HepG2 (cell line): ENCODE data around the gene RPL35. TPM values are rescaled to one million over a fixed set of nuclear protein-coding genes. Genes with fewer than 3 reads are reported as not detected.

Experiments used
- ATAC-seq: fragments of 200-7000 bp; cut with Tn5 transposase; 3 replicates; pipeline ENCODE4 v1.9.1; 2020; ENCODE audit warnings: mild to moderate bottlenecking, moderate library complexity
- BruUV-seq: library from RNA; stranded (reverse); fragments of 400-500 nt; replicated peaks from 2 replicates; lab custom pipeline; 2021; lab: Mats Ljungman, UMichigan
- CTCF ChIA-PET: fragments of 300-600 bp; formaldehyde crosslinking; extraction: SDS; loops from one replicate; lab custom pipeline; 2021; ENCODE audit warnings: low total read pairs, inconsistent platforms, low intra/inter-chr PET ratio; lab: Yijun Ruan, JAX
- POLR2A ChIA-PET: fragments of 350-600 bp; sonication (Branson Sonifier 250); formaldehyde crosslinking; loops from one replicate; lab custom pipeline; 2020; ENCODE audit warnings: antibody characterized with exemption, inconsistent platforms; lab: Yijun Ruan, JAX
- DNase-seq: peaks from one replicate; pipeline ENCODE4 v3.0.0-alpha.2; 2015; ENCODE audit warnings: low spot score
- FAIRE-seq: peaks from 3 replicates; lab custom pipeline; 2011; peaks lifted over from hg19 to GRCh38; lab: Jason Lieb, UNC
- H2AFZ ChIP-seq: one replicate; pipeline ENCODE4 v1.6.1; 2011; ENCODE audit warnings: low read length, inconsistent platforms
- H3K27ac ChIP-seq: fragments of 300-600 bp; 3 replicates; pipeline ENCODE4 v1.8.0; 2011; ENCODE audit warnings: mixed run types, mild to moderate bottlenecking, mixed read lengths, low read length, inconsistent platforms; ENCODE audit not compliant: insufficient read depth; ENCODE audit errors: extremely low read length
- H3K27me3 ChIP-seq, 2 experiments: fragments of 200-600 bp in 1 of 2; 2 replicates in 1 of 2; 3 replicates in 1 of 2; pipeline versions ENCODE4 v1.6.0 to v1.8.0; 2011; ENCODE audit warnings: low read length in 2 of 2, mild to moderate bottlenecking in 2 of 2, moderate library complexity in 2 of 2, inconsistent platforms in 1 of 2; ENCODE audit not compliant: insufficient read depth in 2 of 2, control insufficient read depth in 1 of 2
- H3K36me3 ChIP-seq, 2 experiments: fragments of 200-600 bp in 1 of 2; replicated peaks in 1 of 2; 2 replicates in 1 of 2; 3 replicates in 1 of 2; pipeline versions ENCODE4 v1.5.1 to v1.8.0; 2011; ENCODE audit warnings: low read length in 2 of 2, inconsistent platforms in 1 of 2; ENCODE audit not compliant: insufficient read depth in 2 of 2, control insufficient read depth in 1 of 2
- H3K4me1 ChIP-seq: 2 replicates; pipeline ENCODE4 v1.5.1; 2012; ENCODE audit warnings: low read length, inconsistent platforms; ENCODE audit not compliant: insufficient read depth
- H3K4me2 ChIP-seq: 2 replicates; pipeline ENCODE4 v1.6.0; 2011; ENCODE audit warnings: low read depth, low read length, inconsistent platforms
- H3K4me3 ChIP-seq, 3 experiments: fragments of 200-600 bp in 1 of 3; sonication (generic), shearing (Covaris generic) in 1 of 3; replicated peaks in 1 of 3; 2 replicates each; pipeline ENCODE4 v1.5.1; 2011 to 2016; ENCODE audit warnings: low read length in 3 of 3, inconsistent platforms in 2 of 3, low read depth in 2 of 3, mild to moderate bottlenecking in 2 of 3, control low read depth in 1 of 3, mixed read lengths in 1 of 3; ENCODE audit not compliant: insufficient read depth in 1 of 3
- H3K79me2 ChIP-seq: one replicate; pipeline ENCODE4 v1.6.1; 2011; ENCODE audit warnings: low read length, inconsistent platforms; ENCODE audit not compliant: insufficient read depth
- H3K9ac ChIP-seq: 2 replicates; pipeline ENCODE4 v1.6.0; 2011; ENCODE audit warnings: mild to moderate bottlenecking, low read depth, low read length, inconsistent platforms; ENCODE audit not compliant: insufficient read depth
- H3K9me3 ChIP-seq: 2 replicates; pipeline ENCODE4 v1.5.1; 2012; ENCODE audit warnings: mild to moderate bottlenecking, low read length
- H4K20me1 ChIP-seq: 2 replicates; pipeline ENCODE4 v1.6.0; 2011; ENCODE audit warnings: inconsistent platforms, mild to moderate bottlenecking, low read length, moderate library complexity; ENCODE audit not compliant: insufficient read depth
- CREM ChIP-seq, 2 experiments: sonication (generic) in 1 of 2; formaldehyde crosslinking in 1 of 2; IDR thresholded peaks; 2 replicates each; pipeline versions ENCODE4 v1.4.0 to v1.6.1; 2016 to 2020; ENCODE audit warnings: antibody characterized with exemption in 1 of 2, mild to moderate bottlenecking in 1 of 2, missing genetic modification reagents in 1 of 2
- IKZF1 ChIP-seq: fragments of 450-650 bp; IDR thresholded peaks from 2 replicates; pipeline ENCODE4 v1.7.1; 2016
- NFE2 ChIP-seq: sonication (generic); formaldehyde crosslinking; IDR thresholded peaks from 2 replicates; pipeline ENCODE4 v1.4.0; 2020; ENCODE audit warnings: missing genetic modification reagents
- STAT6 ChIP-seq: sonication (generic); formaldehyde crosslinking; IDR thresholded peaks from 2 replicates; pipeline ENCODE4 v1.4.0; 2020; ENCODE audit warnings: missing genetic modification reagents, mild to moderate bottlenecking, borderline replicate concordance
- THAP9 ChIP-seq: sonication (generic); formaldehyde crosslinking; IDR thresholded peaks from 2 replicates; pipeline ENCODE4; 2020; ENCODE audit warnings: missing genetic modification reagents, mild to moderate bottlenecking, borderline replicate concordance
- ZNF251 ChIP-seq: sonication (generic); formaldehyde crosslinking; IDR thresholded peaks from 2 replicates; pipeline ENCODE4 v1.9.0; 2021; ENCODE audit warnings: mild to moderate bottlenecking, missing genetic modification reagents
- ZNF432 ChIP-seq: sonication (generic); formaldehyde crosslinking; IDR thresholded peaks from 2 replicates; pipeline ENCODE4 v1.5.0; 2020; ENCODE audit warnings: missing genetic modification reagents, mild to moderate bottlenecking, borderline replicate concordance
- ZNF580 ChIP-seq: IDR thresholded peaks from 2 replicates; pipeline ENCODE4 v1.6.1; 2016; ENCODE audit warnings: low read depth, borderline replicate concordance
- ZSCAN12 ChIP-seq: sonication (generic); formaldehyde crosslinking; IDR thresholded peaks from 2 replicates; pipeline ENCODE4 v1.9.0; 2021; ENCODE audit warnings: mild to moderate bottlenecking, missing genetic modification reagents
- WGBS: methylation state at CpG from one replicate; pipeline ENCODE4 v1.1.6; 2017; ENCODE audit warnings: low lambda C conversion rate; 5-methylcytosine and 5-hydroxymethylcytosine counted together
- in situ Hi-C: cut with HindIII; loops from 2 replicates; pipeline ENCODE4 v1.10.0; 2017; ENCODE audit warnings: low pct_unique_long_range_greater_than_20kb; ENCODE audit not compliant: extremely low pct_ligation_motif_present
- intact Hi-C: fragments of 100-400 bp; cut with micrococcal nuclease; formaldehyde crosslinking; loops from one replicate; pipeline ENCODE4 v1.10.0; 2022; ENCODE audit not compliant: unreplicated experiment
- polyA plus RNA-seq, 8 experiments: library from polyadenylated mRNA; depleted of rRNA in 3 of 8; stranded (reverse) in 7 of 8; unstranded in 1 of 8; fragments of >200 nt; fragmentation: Illumina TruSeq in 4 of 8; extraction: Trizol in 4 of 8; gene quantifications; 2 replicates each; pipeline versions ENCODE4 v1.2.1 to v1.2.3, GENCODE V29; 2011 to 2016; ENCODE audit warnings: low read depth in 4 of 8, missing spikeins in 1 of 8, mixed read lengths in 1 of 8; ENCODE audit not compliant: insufficient read depth in 1 of 8
- total RNA-seq, 5 experiments: library from RNA; depleted of rRNA; stranded (reverse); fragments of >200 nt; fragmentation: Illumina TruSeq; extraction: Trizol; gene quantifications; 2 replicates each; pipeline ENCODE4 v1.2.3, GENCODE V29; 2016; ENCODE audit warnings: low read depth in 1 of 5

The RPL35 gene
- total and polyA plus RNA-seq, 2 of the 13 experiments (the other 11 are each of a cell fraction or from before 2014, with no cell fraction given), result 2,153 to 2,935 TPM

- FAIRE-seq (no peak), DNase-seq (no peak), ATAC-seq (no peak)
- Histone ChIP-seq H3K79me2 (no peaks in the 10 kb centered on the region), H3K27me3 (no peaks in the 10 kb centered on the region), H2AFZ (no peak overlapping the region), H3K9ac (no peak overlapping the region), H3K9me3 (no peaks in the 10 kb centered on the region), H4K20me1 (no peaks in the 10 kb centered on the region), H3K4me3 (no peak overlapping the region), H3K4me1 (no peaks in the 10 kb centered on the region), H3K36me3 (peaks cover 18 to 65% of the 10 kb centered on the region in 2 experiments; a peak in 4 of 5 replicates), H3K4me2 (no peak overlapping the region), H3K27ac (no peak overlapping the region)
- ChIA-PET CTCF (no interaction called here), POLR2A (no interaction called here)
- intact Hi-C loops, result no loop called here
- in situ Hi-C loops, result no loop called here
- no TSS peak for BruUV-seq
- 97% methylated on average over 5 of the region's 16 CpGs for WGBS
- TF ChIP-seq ZNF251 (CRISPR knock-in tag), result no peak
- no peak for TF ChIP-seq STAT6 (CRISPR knock-in tag)
- TF ChIP-seq THAP9 (CRISPR knock-in tag), result no peak
- TF ChIP-seq NFE2, result no peak
- no peak for TF ChIP-seq ZSCAN12 (CRISPR knock-in tag)
- no peak for TF ChIP-seq IKZF1
- TF ChIP-seq ZNF432 (CRISPR knock-in tag), result no peak
- TF ChIP-seq ZNF580 (CRISPR knock-in tag), result no peak
- TF ChIP-seq CREM (IDR thresholded peaks at IDR 0.05), result no peak
- TF ChIP-seq CREM (CRISPR knock-in tag; IDR thresholded peaks at IDR 0.05), result no peak
Measured at GRCh38 chr9:124881138-124881743, 19.5 kb upstream of the RPL35 start.
